Activated gamma-delta T cell treated with Interleukin-2 at 50 U/mL for 16 hours (primary cell): ENCODE data around the gene OR2W3.

Experiments
- DNase-seq: peaks from one replicate; pipeline ENCODE4 v3.0.0-alpha.2; 2020

OR2W3 gene

DNA sequence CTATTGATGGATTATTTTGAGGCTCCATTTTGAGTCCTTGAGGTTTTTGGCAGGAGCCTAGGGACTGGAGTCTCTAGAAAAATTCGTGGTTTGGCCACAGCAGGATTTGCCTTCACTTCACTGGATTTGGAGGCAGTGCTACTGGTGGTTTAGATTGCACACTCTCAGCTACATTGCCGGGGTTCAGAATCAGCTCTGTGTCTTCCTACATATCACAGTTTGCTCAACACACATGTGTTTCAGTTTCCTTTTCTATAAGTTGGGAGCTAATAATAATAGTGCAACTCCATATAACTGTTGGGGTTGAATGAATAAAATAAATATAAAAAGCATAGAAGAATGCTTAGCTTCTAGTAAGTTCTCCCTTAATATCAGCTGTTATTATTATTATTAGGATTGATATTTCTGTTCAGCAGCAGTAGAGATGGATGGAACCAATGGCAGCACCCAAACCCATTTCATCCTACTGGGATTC, at the start of gene OR2W3:
Gene OR2W3, plus strand, starts transcription at position 425 of the 475 bp plus-strand sequence. Its CDS starts 0 bp downstream, at position 425.
- no peak for DNase-seq

DNA sequence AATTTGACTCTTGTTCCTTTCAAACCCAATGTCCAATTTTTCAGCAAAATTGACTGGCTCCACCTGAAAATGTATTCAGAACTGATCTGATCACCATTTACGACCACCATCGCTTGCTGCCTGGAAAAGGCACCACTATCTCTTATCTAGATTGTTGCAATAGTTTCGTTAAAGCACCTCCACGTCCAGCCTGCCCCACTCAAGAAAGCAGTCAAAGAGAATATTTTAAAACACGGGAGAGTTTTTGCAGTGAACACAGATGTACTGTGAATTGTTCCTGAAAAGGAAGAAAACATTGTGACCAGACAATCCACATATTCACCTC, 49.7 kb upstream of the OR2W3 start:
- DNase-seq = no peak

DNA sequence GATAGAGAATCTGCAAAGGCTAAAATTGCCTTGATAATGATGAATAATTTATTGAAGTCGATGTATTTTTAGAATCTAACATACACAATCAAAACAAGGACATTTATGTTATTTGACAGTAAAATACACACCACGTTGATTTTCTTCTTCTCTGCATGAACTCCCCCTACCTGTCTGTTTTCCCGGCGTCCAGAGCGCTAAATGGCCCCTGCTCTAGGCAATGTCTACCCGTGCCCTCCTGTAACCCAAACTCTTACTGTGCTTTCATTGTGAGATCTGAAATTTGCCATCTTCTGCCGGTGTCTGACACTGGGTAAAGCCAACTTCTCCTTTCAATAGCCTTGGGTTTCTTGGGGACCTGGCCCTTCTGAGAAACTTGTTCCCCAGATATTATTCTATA, 47.0 kb upstream of the OR2W3 start:
- no peak for DNase-seq

DNA sequence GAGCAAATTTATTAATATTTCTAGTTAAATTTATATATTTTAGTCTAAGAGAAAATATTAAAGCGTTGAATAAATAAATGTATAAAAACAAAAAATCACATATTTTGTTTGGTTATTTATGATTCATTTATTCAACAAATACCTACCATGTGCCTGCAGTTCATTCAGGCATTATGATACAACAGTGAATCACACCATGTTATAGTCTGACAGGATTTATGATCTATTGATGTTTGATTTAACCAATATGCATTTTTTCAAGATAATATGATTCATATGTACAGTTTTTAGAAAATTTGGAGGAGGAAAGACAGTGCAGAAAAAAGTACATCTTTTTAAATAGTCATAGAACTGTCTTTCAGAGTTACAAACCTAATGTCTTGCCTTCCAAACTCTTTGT, 45.8 kb upstream of the OR2W3 start:
- DNase-seq = no peak

DNA sequence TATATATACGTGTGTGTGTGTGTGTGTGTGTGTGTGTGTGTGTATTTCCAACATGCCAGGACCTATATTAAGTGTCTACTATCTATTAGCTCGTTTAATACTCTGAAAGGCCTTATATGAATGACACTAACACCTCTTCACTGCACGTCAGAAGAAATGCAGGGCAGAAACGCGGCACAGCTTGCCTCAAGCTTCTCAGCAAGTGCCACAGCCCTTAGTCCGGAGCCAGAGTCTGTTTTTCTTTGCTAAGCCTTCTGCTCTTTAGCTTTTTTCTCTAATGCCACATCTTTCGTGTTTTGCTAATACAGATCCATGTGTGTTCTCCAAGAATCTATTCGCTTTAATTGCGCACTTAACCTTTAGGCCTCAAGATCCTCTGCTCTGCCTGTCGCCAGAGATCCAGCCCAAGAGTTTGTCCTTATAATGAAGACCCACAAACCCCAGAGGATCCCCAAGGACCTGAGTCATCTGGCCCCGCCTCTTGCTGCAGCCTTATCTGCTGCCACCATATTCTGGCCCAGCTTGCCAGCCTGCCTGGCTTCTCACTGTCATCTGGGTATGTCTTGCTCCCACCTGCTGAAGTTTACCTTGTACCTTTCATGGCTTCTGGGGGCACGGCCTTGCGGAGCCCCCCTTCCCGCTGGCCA, 40.4 kb upstream of the OR2W3 start:
- no peak for DNase-seq

- no peak for DNase-seq
These were observed 39.5 kb upstream of the OR2W3 start for GRCh38 chr1:247855911-247856310.

DNA sequence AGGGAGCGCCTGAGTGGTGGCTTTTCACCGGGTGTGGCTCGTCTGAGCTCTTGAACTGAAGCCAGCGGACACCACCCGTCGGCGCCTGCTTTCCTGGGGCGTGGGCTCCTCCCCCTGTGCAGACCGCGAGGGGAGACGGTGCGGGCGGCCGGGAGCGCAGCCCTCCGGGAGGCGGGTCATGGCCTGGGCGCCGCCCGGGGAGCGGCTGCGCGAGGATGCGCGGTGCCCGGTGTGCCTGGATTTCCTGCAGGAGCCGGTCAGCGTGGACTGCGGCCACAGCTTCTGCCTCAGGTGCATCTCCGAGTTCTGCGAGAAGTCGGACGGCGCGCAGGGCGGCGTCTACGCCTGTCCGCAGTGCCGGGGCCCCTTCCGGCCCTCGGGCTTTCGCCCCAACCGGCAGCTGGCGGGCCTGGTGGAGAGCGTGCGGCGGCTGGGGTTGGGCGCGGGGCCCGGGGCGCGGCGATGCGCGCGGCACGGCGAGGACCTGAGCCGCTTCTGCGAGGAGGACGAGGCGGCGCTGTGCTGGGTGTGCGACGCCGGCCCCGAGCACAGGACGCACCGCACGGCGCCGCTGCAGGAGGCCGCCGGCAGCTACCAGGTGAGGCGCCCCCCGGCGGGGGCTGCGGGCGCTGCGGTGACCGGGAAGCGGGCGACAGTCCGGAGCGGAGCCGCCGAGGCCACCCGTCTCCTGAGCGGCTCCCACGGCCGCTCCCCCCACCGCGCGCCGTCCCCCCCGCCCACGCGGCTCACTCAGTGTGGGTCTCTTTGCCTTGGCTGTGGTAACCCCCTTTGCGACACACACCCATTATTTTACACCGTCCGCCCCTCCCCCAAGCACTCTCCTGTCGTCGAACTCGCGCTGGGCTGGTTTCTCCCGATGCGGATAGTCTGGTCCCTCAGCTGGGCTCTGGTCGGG, 38.1 kb upstream of the OR2W3 start, which contains the start of gene TRIM58:
Gene TRIM58, plus strand, starts transcription at position 119 of the 916 bp plus-strand sequence. Its CDS starts 60 bp downstream, at position 179.
- peak; percentile 6 for DNase-seq

GRCh38 chr1:247857985-247858619, 37.3 kb upstream of the OR2W3 start:
- no peak for DNase-seq

DNA sequence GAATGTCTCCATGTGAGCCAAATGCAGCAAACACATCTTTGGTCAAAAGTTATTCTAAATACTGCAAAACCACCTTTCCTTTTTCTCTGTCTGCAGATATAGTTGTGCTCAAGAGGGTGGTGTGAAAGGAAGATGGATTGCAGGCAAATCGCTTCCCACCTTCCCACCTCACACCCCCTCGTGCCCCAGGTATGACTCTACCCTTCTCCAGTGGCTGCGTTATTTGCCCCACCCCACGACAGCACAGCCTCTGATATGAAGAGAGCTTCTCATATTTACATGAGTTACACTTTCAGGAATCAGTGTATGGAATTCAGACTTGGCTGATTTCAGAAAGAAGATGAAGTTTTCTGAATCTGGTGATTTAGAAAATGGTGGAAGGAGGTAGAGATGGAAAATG, 32.6 kb upstream of the OR2W3 start:
- DNase-seq = no peak

DNA sequence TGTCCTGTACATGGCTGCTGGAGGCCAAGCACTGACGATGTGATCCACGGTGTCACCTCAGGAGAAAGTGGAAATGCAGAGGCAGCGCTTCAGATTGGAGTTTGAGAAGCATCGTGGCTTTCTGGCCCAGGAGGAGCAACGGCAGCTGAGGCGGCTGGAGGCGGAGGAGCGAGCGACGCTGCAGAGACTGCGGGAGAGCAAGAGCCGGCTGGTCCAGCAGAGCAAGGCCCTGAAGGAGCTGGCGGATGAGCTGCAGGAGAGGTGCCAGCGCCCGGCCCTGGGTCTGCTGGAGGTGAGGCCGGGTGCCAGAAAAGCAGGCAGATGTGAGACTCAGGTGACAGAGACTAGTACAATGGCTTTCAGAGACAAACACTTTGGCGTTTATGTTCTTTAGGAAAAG, 30.7 kb upstream of the OR2W3 start:
- no peak for DNase-seq

GRCh38 chr1:247865416-247865815, 30.0 kb upstream of the OR2W3 start:
- no peak for DNase-seq

DNA sequence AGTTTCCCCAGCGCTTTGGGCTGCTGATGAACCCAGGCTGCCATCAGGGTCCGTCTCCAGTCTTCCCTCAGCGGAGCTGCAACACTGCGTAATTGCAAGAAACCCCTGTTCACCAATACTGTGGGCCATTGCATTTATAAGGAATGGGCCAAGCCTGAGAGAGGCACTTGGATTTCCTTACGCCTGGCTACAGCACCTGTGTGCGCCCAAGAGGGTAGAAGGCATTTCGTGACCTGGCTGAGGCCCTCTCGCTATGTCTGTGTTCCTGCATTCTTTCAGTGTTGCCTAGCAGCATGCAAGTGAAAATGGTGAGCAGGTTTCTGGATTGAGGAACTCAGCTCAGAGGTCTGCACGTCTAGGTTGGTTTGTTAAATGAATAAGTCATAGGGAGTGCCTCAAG, 12.0 kb upstream of the OR2W3 start:
- DNase-seq = no peak

DNA sequence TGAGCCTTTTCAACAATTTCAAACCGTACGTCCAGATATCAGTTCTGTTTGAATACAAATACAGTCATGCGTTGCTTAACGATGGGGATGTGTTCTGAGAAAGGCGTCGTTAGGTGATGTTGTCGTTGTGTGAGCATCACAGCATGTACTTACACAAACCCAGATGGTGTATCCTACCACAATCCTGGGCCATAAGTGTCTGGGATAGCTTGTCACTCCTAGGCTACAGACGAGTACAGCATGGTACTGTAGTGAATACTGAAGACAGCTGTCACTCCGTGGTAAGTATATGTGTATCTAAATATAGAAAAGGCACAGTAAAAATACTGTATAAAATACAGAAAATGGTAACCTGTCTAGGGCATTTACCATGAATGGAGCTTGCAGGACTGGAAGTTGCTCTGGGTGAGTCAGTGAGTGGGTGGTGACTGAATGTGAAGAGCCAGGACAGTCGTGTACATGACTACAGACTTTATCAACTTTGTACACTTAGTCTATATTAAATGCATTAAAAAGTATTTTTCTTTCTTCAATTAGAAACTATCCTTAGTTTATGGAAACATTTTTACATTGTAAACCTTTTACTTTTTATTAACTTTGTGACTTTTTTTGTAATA, 10.5 kb upstream of the OR2W3 start:
- DNase-seq = no peak

DNA sequence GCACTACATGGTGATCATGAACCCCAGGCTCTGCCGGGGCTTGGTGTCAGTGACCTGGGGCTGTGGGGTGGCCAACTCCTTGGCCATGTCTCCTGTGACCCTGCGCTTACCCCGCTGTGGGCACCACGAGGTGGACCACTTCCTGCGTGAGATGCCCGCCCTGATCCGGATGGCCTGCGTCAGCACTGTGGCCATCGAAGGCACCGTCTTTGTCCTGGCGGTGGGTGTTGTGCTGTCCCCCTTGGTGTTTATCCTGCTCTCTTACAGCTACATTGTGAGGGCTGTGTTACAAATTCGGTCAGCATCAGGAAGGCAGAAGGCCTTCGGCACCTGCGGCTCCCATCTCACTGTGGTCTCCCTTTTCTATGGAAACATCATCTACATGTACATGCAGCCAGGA, 589 bp downstream of the OR2W3 start:
- no peak for DNase-seq

DNA sequence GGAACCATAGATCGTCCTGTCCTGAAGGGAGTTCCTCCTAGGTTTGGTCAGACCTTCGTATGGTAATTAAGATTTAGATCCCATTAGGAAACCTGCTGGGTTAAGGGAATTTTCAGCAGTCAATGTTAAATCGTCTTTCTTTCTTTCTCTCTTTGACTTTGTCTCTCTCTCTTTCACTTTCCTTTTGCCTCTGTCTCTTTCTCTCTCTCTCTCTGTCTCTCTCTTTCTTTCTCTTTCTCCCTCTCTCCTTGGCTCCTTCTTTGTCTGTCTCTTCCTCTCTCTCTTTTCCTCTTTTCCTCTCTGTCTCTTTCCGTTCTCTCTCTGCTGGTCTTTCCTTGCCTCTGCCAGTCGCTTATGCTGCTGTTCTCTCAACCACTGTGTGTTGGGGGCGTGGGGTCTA, 8.7 kb downstream of the OR2W3 start:
- DNase-seq = no peak

DNA sequence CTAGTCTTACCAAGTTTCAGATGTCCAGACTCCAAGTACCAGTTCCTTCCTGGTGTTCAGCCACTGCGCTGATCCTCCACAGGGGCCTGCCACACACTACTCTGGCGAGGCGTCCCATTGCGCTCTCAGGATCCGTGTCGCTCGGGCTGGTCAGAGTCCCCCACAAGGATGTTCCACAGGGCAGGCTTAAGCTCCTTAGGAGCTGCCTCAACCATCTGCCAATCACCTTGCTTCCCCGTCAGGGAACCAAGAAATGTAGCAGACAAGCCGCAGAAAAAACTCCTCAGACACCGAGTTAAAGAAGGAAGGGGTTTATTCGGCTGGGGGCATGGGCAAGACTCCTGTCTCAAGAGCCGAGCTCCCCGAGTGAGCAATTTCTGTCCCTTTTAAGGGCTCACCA, 9.8 kb downstream of the OR2W3 start:
- no peak for DNase-seq

- DNase-seq = no peak
These were observed 10.6 kb downstream of the OR2W3 start for GRCh38 chr1:247905910-247906503.

- no peak for DNase-seq
These were observed 11.2 kb downstream of the OR2W3 start for GRCh38 chr1:247906504-247907047.

GRCh38 chr1:247908766-247909165, 13.4 kb downstream of the OR2W3 start:
- no peak for DNase-seq

DNA sequence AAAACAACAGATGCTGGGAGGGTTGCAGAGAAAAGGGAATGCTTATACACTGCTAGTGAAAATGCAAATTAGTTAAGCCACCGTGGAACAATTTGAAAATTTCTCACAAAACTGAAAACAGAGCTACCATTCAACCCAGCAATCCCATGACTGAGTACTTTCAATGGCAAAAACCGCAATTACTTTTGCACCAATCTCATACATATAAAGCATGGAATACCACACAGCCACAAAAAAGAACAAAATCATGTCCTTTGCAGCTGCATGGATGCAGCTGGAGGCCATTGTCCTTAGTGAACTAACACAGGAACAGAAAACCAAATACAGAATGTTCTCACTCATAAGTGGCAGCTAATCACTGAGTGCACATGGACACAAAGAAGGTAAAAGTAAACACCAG, 18.4 kb downstream of the OR2W3 start:
- DNase-seq = no peak

GRCh38 chr1:247914941-247915662, 19.7 kb downstream of the OR2W3 start:
- no peak for DNase-seq

DNA sequence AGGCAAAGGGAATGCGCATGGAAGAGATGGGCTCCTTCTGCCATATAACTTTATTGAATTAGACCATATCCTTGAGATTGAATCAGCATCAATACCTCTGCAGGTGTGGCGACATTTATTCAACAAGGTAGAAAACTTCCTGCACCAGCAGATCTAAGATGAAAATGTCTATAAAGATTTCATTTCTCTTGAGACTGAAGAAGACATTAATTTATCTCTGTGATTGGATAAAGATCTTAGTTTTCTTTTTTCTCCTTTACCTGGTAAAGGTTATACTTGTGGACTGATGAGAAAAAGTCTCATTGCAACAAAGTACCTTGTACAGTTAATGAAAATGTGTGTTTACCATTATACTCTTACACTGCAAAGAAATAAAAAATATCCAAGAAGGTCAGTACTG, 24.6 kb downstream of the OR2W3 start, which contains the start of gene OR2T8:
Gene OR2T8, plus strand, starts transcription at position 301 of the 400 bp plus-strand sequence. CDS start 766 bp downstream, outside the sequence.
- DNase-seq = no peak
